CD4-positive, alpha-beta T cell treated with Interleukin-15 for 4 hours (primary cell): ENCODE measurements around the gene SMPD1.

Source experiments
- DNase-seq: peaks from one replicate; pipeline ENCODE4 v3.0.0-alpha.2; 2020; ENCODE audit warnings: low spot score

SMPD1 gene

DNA sequence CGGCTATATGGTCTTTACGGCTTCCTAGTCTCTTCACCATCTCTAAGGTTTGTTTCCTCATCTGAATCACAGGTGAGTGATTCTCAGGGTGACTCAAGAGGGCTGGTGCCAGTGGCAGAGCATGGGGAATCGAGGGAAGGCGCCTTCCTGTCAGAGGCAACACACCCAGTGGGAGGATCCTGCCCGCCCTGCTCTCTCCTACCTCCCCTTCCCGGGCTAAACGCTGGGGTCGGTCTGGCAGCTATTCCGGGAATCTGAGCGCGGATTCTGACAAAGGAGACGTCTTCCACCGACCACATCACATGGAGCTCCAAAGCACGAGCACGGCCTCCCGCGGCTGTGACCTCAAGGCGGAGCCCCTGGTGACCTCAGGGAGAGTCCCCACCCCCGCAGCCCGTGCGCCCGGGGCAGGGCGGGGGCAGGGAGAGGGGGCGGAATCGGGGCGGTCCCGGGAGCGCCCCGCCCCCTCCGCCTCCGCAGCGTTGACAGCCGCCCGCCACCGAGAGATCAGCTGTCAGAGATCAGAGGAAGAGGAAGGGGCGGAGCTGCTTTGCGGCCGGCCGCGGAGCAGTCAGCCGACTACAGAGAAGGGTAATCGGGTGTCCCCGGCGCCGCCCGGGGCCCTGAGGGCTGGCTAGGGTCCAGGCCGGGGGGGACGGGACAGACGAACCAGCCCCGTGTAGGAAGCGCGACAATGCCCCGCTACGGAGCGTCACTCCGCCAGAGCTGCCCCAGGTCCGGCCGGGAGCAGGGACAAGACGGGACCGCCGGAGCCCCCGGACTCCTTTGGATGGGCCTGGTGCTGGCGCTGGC lies at the start of gene SMPD1:
Gene SMPD1, plus strand, starts transcription at position 570 of the 813 bp plus-strand sequence. Its CDS starts 125 bp downstream, at position 695.
- DNase-seq, result peak; percentile 95

GRCh38 chr11:6345366-6345765 lies 44.9 kb upstream of the SMPD1 start:
- no peak for DNase-seq

GRCh38 chr11:6350043-6350442 lies 40.2 kb upstream of the SMPD1 start:
- no peak for DNase-seq

DNA sequence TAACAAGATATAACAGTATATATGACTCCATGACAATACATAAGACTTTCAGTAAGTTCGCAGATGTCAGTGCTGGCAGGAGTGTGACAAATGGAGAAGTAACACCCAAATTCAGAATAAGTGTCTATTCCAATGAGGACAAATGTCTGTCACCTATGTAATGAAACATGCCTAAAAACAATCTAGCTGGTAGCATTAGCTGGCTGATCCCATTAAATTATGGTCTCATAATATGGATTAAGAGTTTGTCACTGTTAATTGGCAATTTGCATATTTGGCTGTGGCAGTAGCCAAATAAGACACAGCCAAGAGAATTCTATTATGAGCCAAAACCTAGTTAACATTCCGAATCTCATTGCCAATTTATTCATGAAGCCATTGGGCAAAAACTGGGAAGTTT lies 39.8 kb upstream of the SMPD1 start:
- no peak for DNase-seq

DNA sequence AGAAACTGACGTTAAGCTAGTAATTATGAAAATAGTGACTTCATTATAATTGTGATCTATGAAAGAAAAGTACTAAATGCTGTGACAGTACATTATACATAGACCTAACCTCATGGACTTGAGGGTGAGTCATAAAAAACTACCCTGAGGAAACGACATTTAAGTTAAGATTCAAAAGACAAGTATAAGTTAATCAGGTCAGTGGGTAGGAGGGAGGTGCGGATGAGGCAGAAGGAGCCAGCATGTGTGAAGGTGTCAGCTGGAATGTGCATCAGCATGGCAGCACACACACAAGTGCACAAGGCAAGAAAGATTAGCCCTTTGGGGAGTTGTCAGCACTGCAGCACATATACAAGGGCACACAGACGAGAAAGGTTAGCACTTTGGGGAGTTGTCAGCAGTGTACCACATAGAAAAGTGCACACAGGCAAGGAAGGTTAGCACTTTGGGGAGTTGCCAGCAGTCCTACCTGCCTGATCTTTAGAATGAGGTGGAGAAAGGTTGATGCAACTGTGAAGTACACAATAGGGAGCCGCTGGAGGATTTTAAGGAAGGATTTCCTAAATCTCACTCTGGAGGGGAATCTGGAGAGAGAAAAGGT lies 38.4 kb upstream of the SMPD1 start:
- no peak for DNase-seq

- DNase-seq, result peak; percentile 65
Observed at GRCh38 chr11:6353367-6353987, 36.8 kb upstream of the SMPD1 start.

DNA sequence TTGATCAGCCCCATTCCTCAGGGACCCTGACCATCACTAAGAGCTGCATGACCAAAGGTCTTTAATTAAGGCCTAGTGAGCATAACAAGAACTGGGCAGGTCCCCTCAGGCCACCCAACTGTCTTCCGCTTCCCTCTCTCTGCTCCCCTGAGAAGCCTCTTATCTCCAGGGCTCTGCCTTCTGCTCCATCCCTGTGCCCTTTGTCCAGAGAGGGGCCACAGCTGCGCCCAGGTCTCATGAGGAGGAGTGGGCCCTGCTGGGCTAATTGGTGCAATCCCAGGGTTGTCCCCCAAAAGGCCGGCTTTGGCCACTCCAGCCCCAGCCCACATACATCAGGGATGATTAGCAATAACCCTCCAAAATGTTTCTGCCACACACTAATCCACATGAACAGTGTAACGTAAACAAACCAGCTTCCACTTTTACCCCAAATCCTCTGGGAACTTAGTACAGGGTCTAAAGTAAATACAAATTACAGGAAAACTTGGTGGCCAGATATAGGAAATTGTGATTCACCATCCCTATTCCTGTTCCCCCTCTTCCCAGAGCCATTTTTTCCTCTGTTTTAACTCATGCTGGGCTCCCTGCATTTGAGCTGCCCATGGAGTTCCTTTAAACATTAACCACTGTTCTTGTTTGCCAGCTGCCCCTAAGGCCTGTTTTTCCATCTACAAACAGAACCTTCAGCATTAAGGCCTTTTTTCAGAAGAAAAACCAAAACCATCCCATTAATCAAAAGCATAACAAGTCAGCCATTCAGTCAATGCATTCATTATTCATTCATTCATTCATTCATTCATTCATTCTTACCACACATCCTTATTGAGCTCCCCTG lies 35.4 kb upstream of the SMPD1 start:
- DNase-seq, result no peak

- DNase-seq, result no peak
Observed at GRCh38 chr11:6356503-6357055, 33.7 kb upstream of the SMPD1 start.

GRCh38 chr11:6357222-6357621 lies 33.1 kb upstream of the SMPD1 start:
- no peak for DNase-seq

- no peak for DNase-seq
Observed at GRCh38 chr11:6360183-6360582, 30.1 kb upstream of the SMPD1 start.

GRCh38 chr11:6362185-6362872 lies 27.9 kb upstream of the SMPD1 start:
- DNase-seq, result no peak

GRCh38 chr11:6362873-6363678 lies 27.2 kb upstream of the SMPD1 start:
- DNase-seq, result peak; percentile 58

DNA sequence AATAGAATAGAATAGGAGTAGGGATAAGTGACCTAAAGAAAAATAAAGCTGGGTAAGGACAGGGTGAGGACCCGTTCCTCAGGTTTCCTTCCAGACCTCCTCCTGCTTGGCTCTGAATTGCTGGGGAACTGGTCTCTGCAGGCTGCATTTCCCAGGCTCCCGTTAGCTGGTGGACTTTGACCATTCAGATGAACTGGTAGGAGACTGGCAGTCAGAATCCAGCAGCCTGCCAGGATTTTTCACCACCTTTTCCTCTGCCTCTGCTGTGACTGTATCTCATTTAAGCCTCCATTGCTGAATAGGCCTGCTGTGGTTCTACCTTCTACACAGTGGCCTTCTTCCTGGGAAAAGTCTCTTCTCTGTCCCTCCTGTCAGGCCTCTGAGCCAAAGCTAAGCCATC lies 24.6 kb upstream of the SMPD1 start:
- DNase-seq, result no peak

DNA sequence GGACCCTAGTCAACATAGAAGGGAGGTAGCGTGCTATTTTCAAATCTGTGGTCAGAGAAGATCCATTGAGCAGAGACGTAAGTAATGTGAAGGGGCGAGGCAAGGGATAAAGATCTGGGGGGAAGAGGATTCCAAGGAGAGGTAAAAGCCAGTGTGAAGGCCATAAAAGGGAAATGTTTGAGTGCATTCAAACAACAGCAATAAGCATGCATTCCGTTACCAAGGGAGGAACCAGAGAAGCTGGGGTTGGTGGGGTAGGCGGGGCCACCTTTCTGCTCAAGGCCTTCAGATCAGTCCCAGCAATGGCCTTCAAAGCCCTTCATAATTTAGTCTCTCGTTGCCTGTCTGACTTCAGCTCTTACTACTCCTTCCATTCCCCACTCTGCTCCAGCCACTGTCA lies 18.4 kb upstream of the SMPD1 start:
- no peak for DNase-seq

GRCh38 chr11:6377902-6378639 lies 12.2 kb upstream of the SMPD1 start:
- peak; percentile 17 for DNase-seq

DNA sequence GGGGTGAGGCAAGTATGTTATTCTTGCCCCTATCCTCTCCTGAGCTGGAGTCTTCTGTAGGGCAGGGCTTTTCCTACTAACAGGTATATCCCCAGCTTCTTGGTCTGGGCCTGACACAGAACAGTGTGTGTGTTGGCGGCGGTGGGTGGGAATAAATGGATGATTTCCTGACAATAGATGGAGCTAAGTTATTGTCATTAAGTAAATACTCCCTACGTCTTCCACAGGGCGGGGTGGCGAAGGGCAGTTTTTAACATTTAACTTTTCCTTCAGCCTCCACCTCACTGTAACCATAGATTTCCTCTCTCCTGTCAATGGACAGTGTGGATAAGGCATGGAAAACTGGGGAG lies 11.7 kb upstream of the SMPD1 start:
- DNase-seq, result no peak

GRCh38 chr11:6385046-6385777 lies 5.1 kb upstream of the SMPD1 start:
- DNase-seq, result no peak

GRCh38 chr11:6387811-6388599 lies 2.3 kb upstream of the SMPD1 start:
- DNase-seq, result no peak
